Activated CD4-positive, CD25-positive, alpha-beta regulatory T cell treated with anti-CD3 and anti-CD28 coated beads, Interleukin-2, amount 50 U/mL, for 72 hours (primary cell): ENCODE results near the gene RALY.
A peak's percentile ranks its signal among the peaks of the same experiment; 100 is the strongest.

Experiments used
- DNase-seq: peaks from one replicate; pipeline ENCODE4 v3.0.0; 2021

RALY gene

GRCh38 chr20:33990075-33990474 lies 3.6 kb upstream of the RALY start:
- DNase-seq: no peak

GRCh38 chr20:33991502-33991901 lies 2.2 kb upstream of the RALY start:
- DNase-seq: no peak

- DNase-seq: no peak
Observed at GRCh38 chr20:33992145-33992922, 1.4 kb upstream of the RALY start.

DNA sequence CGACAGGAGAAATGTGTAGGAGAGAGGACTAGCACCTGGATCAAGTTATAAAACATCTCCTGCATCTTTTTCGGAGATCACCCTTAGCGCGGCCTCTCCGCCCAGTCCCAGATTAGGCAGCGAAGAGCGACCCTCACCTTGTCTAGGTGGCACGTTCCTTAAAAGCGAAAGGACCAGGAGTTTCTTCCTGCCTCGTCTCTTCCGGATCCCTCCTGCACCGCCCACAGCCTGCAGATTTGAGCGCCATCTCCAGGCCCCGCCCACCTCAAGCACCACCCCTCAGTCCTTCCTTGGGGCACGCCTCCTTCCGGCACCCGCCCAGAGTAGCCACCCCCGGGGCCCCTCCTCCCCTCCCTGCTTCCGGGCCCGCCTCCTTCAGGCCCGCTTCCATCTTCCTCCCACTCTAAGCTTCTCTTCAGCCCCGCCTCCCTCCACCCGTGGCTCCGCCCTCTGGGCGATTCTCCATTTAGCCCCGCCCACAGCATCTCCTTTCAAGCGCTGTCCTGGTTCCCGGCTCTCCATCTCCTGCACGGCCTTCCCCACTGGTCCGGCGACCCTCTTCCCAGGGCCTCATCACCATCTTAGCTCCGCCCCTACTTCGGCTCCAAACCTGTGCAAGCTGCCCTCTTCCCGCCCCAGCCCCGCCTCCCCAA lies 662 bp upstream of the RALY start:
- peak; percentile 99 for DNase-seq

DNA sequence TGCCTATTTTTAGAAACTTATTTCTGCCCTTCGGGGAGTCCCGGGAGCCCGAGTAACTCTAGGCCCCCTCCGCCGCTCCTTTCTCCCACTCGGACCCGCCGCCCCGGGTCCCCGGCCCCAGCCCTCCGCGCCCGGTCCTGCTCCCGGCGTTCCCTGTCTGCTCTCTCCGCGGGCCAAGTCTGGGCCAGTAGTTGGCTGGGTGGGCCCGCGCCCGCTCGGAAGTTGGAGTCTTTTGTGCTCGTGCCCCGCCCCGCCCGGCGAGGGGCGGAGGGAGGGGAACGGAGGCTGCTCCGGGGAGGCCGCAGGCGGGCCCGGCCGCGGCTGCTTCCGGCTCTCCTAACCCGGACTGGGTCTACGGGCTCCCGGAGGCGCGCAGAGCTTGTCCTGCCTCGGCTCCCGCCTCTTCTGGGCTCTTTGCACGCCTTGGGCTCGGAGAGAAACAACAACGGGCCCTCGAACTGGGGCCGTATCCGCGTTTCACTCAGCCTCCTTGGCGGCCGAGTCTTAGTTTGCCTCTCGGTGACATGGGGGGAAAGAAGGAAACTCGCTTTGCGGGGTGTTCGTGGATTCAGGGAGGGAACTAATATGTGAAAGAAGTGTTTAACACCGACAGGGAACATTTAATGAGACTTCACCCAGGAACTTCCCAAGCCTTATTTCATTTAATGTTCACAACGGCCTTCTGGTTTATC lies 657 bp downstream of the RALY start:
- DNase-seq: peak; percentile 81

DNA sequence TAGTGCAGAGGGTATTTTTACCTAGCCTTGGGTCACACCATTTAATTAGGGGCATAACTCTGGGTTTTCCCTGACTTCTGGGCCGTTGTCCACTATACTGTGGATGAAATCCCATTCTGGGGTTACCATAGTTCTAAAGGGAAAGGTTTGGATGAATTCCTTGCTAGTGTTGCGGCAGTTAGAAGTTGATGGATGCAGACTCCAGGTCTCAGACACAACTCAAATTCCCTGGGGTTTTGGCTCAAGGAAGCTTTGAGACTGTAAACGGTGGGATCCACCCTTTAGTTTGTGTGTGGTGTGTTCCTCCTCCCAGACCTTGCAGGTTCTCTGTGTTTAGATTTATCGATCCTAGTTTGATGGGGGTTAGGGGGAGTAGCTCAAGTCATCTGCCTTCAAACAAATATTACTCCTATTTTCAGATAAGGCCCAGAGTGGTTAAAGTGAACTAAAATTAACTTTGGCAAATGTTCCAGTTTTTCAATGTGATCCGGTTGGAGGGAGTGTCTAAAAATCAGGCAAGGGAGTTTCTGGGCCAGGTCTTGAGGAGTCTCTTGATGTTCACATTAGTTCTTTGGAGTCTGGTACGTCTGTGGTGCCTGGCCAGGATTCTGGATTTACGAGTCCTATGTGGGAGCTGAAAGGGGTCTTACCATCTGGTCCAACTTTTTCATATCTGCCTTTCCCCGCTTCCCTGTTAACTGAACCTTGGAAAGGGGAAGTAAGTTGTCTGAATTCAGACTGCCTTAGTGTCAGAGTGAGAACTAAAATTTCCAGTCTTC lies 1.5 kb downstream of the RALY start:
- no peak for DNase-seq

- no peak for DNase-seq
Observed at GRCh38 chr20:33999025-33999649, 5.4 kb downstream of the RALY start.

DNA sequence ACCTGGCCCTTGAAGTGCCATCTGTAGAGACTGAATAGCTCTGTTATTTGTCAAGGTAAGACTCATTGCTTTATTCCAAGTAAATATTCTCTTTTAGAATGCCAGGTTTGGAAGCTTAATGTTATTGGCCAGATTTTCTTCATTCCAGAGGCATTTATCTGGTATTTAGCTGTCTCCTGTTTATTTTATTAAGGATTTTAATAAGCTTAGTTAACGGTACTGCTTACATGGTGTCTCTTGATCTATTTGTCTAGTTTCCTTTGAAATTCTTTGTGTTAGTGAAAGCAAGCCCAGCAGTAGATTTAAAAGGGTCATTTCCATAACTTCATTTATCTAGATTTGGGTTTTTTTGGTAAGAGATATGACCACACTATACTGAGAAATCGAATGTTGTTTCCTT lies 7.7 kb downstream of the RALY start:
- no peak for DNase-seq

DNA sequence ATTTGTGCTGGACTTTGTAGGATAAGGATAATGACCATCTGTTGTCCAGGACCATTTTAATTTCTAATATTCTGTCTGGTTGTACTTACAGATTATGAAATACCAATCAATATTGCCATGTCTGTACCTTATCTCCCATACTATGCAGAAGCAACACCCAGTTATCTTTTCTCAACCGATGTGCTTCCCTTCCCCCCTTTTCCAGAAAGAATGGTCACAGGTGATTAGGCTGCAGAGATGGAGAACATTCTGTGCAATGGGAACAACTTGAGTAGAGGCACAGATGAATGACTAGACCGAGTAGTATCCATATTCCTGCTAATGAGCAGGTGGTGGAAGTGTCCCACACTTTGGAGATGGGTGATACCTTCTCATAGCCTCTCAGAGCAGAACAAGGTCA lies 10.5 kb downstream of the RALY start:
- DNase-seq: no peak

DNA sequence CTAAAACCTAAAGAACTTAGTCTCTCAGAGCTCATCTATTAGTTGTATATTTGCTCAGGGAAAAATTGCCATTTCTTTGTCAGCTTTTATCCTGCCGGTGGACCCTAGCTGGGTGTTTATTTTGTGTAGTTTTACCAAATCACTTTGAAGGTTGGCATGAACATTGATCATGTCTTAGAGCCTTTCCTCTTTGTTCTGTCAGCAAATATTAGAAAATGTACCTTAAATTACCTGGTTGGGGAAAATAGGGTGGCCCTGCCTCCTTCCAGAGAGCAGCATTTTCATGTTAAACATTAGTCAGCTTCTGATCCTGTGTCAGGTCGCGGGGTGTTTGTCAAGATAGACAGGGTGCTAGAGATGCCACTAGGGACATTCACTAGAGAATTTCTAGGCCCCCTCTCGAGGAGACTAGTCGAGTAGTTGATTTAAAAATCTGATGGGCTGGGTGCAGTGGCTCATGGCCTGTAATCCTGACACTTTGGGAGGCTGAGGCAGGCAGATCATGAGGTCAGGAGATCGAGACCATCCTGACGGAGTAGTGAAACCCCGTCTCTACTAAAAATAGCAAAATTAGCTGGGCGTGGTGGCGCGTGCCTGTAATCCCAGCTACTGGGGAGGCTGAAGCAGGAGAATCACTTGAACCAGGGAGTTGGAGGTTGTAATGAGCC lies 11.2 kb downstream of the RALY start:
- no peak for DNase-seq

DNA sequence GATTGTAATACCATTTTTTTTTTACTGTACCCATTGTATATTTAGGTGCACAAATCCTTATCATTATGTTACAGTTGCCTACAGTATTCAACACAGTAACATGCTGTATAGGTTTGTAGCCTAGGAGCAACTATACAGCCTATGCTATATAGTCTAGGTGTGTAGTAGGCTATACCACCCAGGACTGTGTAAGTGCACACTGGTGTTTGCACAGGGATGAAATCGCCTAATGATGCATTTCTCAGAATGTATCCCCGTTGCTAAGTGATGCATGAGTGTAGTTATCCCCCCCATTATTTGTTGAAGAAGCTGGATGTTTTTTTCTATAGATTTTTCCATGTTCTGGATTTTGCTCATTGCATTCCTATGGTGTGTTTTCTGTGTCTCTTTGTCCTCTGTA lies 12.9 kb downstream of the RALY start:
- no peak for DNase-seq

DNA sequence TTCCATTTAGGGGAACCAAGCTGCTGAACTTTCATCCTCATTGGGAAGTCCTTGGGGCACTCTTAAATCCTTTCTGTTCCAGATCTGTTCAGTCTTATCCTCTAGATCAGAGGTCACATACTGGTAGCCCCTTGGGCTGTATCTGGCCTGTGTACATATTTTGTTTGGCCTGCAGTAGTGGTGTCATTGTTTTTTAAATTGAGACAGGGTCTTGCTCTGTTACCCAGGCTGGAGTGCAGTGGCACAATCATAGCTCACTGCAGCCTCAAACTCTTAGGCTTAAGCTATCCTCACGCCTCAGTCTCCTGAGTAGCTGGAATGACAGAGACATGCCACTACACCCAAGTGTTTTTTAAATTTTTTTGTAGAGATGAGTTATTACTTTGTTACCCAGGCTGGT lies 14.8 kb downstream of the RALY start:
- DNase-seq: no peak

- DNase-seq: no peak
Observed at GRCh38 chr20:34010405-34010931, 16.8 kb downstream of the RALY start.

DNA sequence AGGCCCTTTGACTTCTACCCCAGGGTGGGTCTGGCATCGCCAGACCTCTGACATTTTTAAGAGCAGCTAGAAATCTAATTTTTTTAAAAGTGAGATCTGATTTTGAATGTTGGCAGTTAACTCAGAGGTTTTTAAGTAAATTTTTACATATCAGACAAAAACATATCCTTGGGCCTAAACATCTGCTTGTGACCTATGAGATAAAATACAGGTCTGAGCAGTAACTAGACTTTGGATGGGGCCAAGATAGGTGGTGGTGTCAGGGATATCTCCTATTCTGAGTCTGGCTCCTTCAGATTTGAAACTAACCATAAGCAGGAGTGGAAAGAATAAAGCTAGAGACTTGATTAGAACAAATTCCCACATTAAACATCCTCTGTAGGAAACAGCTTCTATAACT lies 17.6 kb downstream of the RALY start:
- no peak for DNase-seq

DNA sequence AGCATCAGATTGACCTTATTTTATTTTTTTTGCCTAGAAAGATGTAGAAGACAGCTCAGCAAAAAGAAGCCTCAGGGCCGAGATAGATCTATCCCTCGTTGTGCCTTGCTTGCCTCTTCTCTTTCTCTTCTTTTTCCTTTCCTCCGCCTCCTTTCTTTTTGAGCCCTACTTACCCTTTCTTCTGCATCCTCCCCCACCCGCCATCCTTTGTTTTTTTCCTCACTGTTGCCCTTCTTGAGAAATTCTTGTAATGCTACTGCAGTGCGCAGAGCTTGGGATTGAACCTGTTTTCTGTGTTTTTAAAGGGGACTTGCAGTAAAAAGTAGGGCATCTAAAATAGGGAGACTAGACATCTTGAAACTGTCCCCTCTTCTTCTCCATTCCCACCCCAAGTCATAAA lies 18.6 kb downstream of the RALY start:
- no peak for DNase-seq

GRCh38 chr20:34012735-34013134 lies 19.0 kb downstream of the RALY start:
- DNase-seq: no peak

- no peak for DNase-seq
Observed at GRCh38 chr20:34013554-34013953, 19.8 kb downstream of the RALY start.

- DNase-seq: no peak
Observed at GRCh38 chr20:34014878-34015277, 21.2 kb downstream of the RALY start.

DNA sequence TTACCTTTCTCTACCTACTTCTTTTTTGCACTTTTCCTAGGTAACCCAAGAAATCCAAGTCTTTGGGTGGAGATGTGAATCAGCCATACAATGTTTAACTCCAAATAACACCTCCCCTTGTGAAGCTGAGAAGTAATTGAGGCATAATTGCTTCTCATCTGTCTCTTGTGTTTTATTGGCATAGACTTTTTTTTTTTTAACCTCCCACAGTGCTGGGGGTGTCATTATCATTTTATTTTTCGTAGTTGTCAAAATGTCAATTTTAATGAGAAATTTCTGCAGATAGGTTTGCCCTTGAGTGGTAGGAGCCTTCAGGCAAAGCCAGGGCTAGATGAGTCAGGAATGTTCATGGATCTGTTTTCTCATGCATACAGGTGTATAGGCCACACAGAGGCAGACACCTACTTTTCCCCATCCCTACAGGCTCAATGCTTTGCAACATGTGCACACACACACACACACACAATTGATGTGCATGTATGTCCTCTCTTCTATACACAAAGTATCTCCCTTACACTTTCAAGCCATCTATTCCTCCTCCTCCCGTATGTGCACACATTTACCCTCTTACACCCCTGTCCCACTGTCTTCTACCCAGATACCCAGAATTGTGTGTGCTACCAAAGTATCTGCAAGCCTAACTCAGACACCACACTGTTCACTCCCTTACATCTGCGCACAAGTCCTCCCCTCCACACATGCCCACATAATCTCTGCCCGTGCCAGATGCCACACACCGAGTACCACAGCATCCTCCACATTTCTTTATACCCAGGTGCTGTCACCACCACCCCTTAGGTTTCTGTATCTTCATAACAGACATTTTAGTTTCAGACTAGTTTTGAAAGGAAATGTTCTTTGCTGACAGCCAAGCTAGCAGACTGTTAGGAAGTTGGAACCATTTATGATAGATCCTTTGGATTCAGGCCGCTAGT lies 22.0 kb downstream of the RALY start:
- DNase-seq: no peak

DNA sequence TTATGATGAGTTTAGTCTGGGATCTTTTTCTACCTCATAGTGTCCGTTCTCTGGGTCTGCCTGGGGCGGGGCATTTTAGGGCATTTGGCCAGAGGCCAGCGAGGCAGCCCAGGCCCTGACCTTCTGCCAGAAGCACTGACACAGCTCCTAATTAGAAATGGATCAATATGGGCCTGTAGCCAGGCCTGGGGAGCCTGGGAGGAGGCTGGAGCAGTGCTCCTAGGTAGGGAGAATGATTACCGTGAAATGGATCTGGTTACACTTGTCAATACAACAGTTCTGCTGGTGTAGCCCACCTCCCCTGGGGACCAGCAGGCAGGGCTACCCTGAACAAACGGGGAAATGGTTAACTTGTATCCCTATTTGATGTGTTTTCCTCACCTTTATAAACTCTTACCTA lies 23.0 kb downstream of the RALY start:
- DNase-seq: no peak

DNA sequence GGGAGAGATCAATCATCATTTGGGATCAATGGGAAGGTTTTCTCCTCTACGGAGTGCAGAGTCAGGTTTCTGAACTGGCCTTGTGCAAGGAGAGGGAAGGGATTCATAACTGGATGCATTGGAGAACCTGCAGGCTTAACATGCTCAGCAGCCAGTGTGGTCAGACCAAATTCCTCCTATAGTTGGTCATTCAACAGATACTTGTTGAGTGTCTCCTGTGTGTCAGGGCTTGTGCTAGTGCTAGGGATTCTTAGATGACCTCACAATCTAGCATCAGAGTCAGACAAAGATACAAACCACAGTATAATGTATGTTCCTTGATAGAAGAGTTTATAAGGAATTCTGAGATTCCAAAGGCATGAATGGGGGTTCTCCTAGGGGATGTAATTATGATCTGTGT lies 23.9 kb downstream of the RALY start:
- no peak for DNase-seq
